H1 (cell line): ENCODE results near the gene DNAJC10. TPM values are rescaled to one million over a fixed set of nuclear protein-coding genes. Genes with fewer than 3 reads are reported as not detected.

ENCODE experiments used
- CTCF ChIA-PET: fragments of 300-600 bp; sonication (Branson Sonifier 250); formaldehyde crosslinking; loops from one replicate; lab custom pipeline; 2021; ENCODE audit not compliant: partially characterized antibody; lab: Charles Lee
- POLR2A ChIA-PET: fragments of 300-600 bp; sonication (Branson Sonifier 250); formaldehyde crosslinking; loops from one replicate; lab custom pipeline; 2021; ENCODE audit warnings: inconsistent platforms; ENCODE audit not compliant: partially characterized antibody; lab: Charles Lee
- DNase-seq, 2 experiments: peaks; one replicate each; pipeline versions ENCODE4 v3.0.0 to v3.0.0-alpha.2; 2010 to 2022; ENCODE audit warnings: low spot score in 2 of 2, low read depth in 1 of 2, mixed read lengths in 1 of 2
- FAIRE-seq: peaks from 2 replicates; lab custom pipeline; 2011; peaks lifted over from hg19 to GRCh38; lab: Jason Lieb, UNC
- H2AFZ ChIP-seq: 2 replicates; pipeline ENCODE4 v1.8.1; 2012; ENCODE audit warnings: low read length, inconsistent platforms
- H2AK5ac ChIP-seq: 2 replicates; pipeline ENCODE4 v1.6.1; 2013; ENCODE audit warnings: low read depth, low read length
- H2BK120ac ChIP-seq: replicated peaks from 2 replicates; pipeline ENCODE3; 2013; ENCODE audit warnings: low read depth, low read length, inconsistent platforms
- H2BK12ac ChIP-seq: 2 replicates; pipeline ENCODE4 v1.6.1; 2013; ENCODE audit warnings: low read depth, low read length
- H2BK15ac ChIP-seq: 2 replicates; pipeline ENCODE4 v1.6.1; 2013; ENCODE audit warnings: low read length
- H2BK20ac ChIP-seq: 2 replicates; pipeline ENCODE4 v1.6.1; 2013; ENCODE audit warnings: low read length
- H2BK5ac ChIP-seq: 2 replicates; pipeline ENCODE4 v1.6.1; 2013; ENCODE audit warnings: low read depth, low read length
- H3K14ac ChIP-seq: 2 replicates; pipeline ENCODE4 v1.6.1; 2013; ENCODE audit warnings: inconsistent platforms; ENCODE audit not compliant: insufficient read length
- H3K18ac ChIP-seq: 2 replicates; pipeline ENCODE4 v1.6.1; 2013; ENCODE audit warnings: low read length; ENCODE audit errors: extremely low read depth
- H3K23ac ChIP-seq: 2 replicates; pipeline ENCODE4 v1.6.1; 2013; ENCODE audit warnings: inconsistent platforms; ENCODE audit not compliant: insufficient read length
- H3K23me2 ChIP-seq: 2 replicates; pipeline ENCODE4 v1.6.1; 2013; ENCODE audit warnings: low read depth, low read length
- H3K27ac ChIP-seq: 2 replicates; pipeline ENCODE4 v1.6.1; 2011; ENCODE audit warnings: low read depth, low read length, inconsistent platforms
- H3K27me3 ChIP-seq, 4 experiments: replicated peaks in 1 of 4; 1 replicate in 1 of 4; 2 replicates in 3 of 4; pipeline versions ENCODE4 v1.6.1 to v1.8.1; 2011 to 2013; ENCODE audit warnings: low read length in 3 of 4, mild to moderate bottlenecking in 3 of 4, inconsistent platforms in 2 of 4, mixed read lengths in 2 of 4, moderate library complexity in 1 of 4; ENCODE audit not compliant: control insufficient read depth in 3 of 4, insufficient read depth in 3 of 4; ENCODE audit errors: extremely low read depth in 1 of 4
- H3K36me3 ChIP-seq, 4 experiments: 2 replicates each; pipeline versions ENCODE4 v1.6.1 to v1.8.1; 2011 to 2013; ENCODE audit warnings: mild to moderate bottlenecking in 4 of 4, low read length in 3 of 4, moderate library complexity in 2 of 4, control low read depth in 1 of 4, inconsistent platforms in 1 of 4; ENCODE audit not compliant: insufficient read depth in 4 of 4, control insufficient read depth in 2 of 4
- H3K4ac ChIP-seq: replicated peaks from 2 replicates; pipeline ENCODE3; 2013; ENCODE audit warnings: low read length, low read depth, mixed read lengths, inconsistent platforms; ENCODE audit not compliant: insufficient read length
- H3K4me1 ChIP-seq, 4 experiments: replicated peaks in 1 of 4; 1 replicate in 1 of 4; 2 replicates in 3 of 4; pipeline versions ENCODE4 v1.6.1 to v1.8.1; 2011 to 2013; ENCODE audit warnings: low read length in 3 of 4, inconsistent platforms in 2 of 4, mixed read lengths in 1 of 4; ENCODE audit not compliant: insufficient read depth in 4 of 4, control insufficient read depth in 3 of 4
- H3K4me2 ChIP-seq, 2 experiments: 2 replicates each; pipeline versions ENCODE4 v1.6.1 to v1.8.1; 2011 to 2013; ENCODE audit warnings: low read depth in 2 of 2, low read length in 2 of 2, control low read depth in 1 of 2, inconsistent platforms in 1 of 2, mild to moderate bottlenecking in 1 of 2; ENCODE audit not compliant: insufficient read depth in 1 of 2
- H3K4me3 ChIP-seq, 4 experiments: fragments of 200-600, 300-600 bp in 1 of 4; sonication (generic), shearing (Covaris generic), sonication (Bioruptor Twin) in 1 of 4; 2 replicates each; pipeline versions ENCODE4 v1.5.1 to v1.8.1; 2011 to 2016; ENCODE audit warnings: low read length in 4 of 4, low read depth in 3 of 4, control low read depth in 2 of 4, inconsistent platforms in 2 of 4, mild to moderate bottlenecking in 2 of 4, mixed read lengths in 1 of 4, moderate library complexity in 1 of 4; ENCODE audit not compliant: insufficient read depth in 2 of 4; ENCODE audit errors: extremely low read depth in 1 of 4
- H3K56ac ChIP-seq: replicated peaks from 2 replicates; pipeline ENCODE3; 2013; ENCODE audit warnings: low read depth, mild to moderate bottlenecking, mixed read lengths, low read length, inconsistent platforms; ENCODE audit not compliant: insufficient read length
- H3K79me1 ChIP-seq: 2 replicates; pipeline ENCODE4 v1.6.1; 2013; ENCODE audit warnings: low read depth, low read length, control low read depth
- H3K79me2 ChIP-seq, 2 experiments: 2 replicates each; pipeline versions ENCODE4 v1.6.1 to v1.8.1; 2012 to 2013; ENCODE audit warnings: low read length in 2 of 2, mild to moderate bottlenecking in 2 of 2, inconsistent platforms in 1 of 2; ENCODE audit not compliant: insufficient read depth in 2 of 2, control insufficient read depth in 1 of 2
- H3K9ac ChIP-seq, 4 experiments: replicated peaks in 1 of 4; 1 replicate in 1 of 4; 2 replicates in 3 of 4; pipeline versions ENCODE4 v1.6.1 to v1.8.1; 2011 to 2013; ENCODE audit warnings: low read depth in 3 of 4, low read length in 3 of 4, control low read depth in 2 of 4, mild to moderate bottlenecking in 2 of 4, moderate library complexity in 2 of 4, inconsistent platforms in 1 of 4; ENCODE audit errors: extremely low read depth in 1 of 4
- H3K9me3 ChIP-seq, 2 experiments: 2 replicates each; pipeline versions ENCODE4 v1.6.1 to v1.8.1; 2012 to 2013; ENCODE audit warnings: mild to moderate bottlenecking in 2 of 2, moderate library complexity in 2 of 2, control low read depth in 1 of 2, inconsistent platforms in 1 of 2, low read depth in 1 of 2, low read length in 1 of 2, mixed read lengths in 1 of 2; ENCODE audit not compliant: insufficient read depth in 2 of 2
- H4K20me1 ChIP-seq, 2 experiments: replicated peaks in 1 of 2; 2 replicates each; pipeline versions ENCODE3 to v1.8.1; 2011 to 2013; ENCODE audit warnings: inconsistent platforms in 2 of 2, low read length in 2 of 2, mild to moderate bottlenecking in 1 of 2; ENCODE audit not compliant: insufficient read depth in 2 of 2, control insufficient read depth in 1 of 2
- H4K5ac ChIP-seq: 2 replicates; pipeline ENCODE4 v1.6.1; 2013; ENCODE audit warnings: low read length, low read depth, mixed read lengths, inconsistent platforms; ENCODE audit not compliant: insufficient read length
- H4K8ac ChIP-seq: 2 replicates; pipeline ENCODE4 v1.8.0; 2013; ENCODE audit warnings: mild to moderate bottlenecking, moderate library complexity, low read length, inconsistent platforms; ENCODE audit not compliant: insufficient read depth; ENCODE audit errors: extremely low read depth
- H4K91ac ChIP-seq: replicated peaks from 2 replicates; pipeline ENCODE3; 2013; ENCODE audit warnings: low read length, mixed read lengths, inconsistent platforms; ENCODE audit not compliant: insufficient read length
- ASH2L ChIP-seq: fragments of 200-600, 300-600 bp; sonication (generic); IDR thresholded peaks from one replicate; pipeline ENCODE4 v1.7.1; 2017; ENCODE audit warnings: low read length
- ATF2 ChIP-seq: IDR thresholded peaks from 2 replicates; pipeline ENCODE4 v1.6.1; 2012; ENCODE audit warnings: low read length, inconsistent platforms
- ATF3 ChIP-seq: IDR thresholded peaks from 2 replicates; pipeline ENCODE4 v1.6.1; 2011; ENCODE audit warnings: low read depth, mild to moderate bottlenecking, low read length; ENCODE audit not compliant: insufficient read depth
- BCL11A ChIP-seq, 2 experiments: IDR thresholded peaks; one replicate each; pipeline ENCODE4 v1.6.1; 2011; ENCODE audit warnings: low read depth in 2 of 2, low read length in 2 of 2, mild to moderate bottlenecking in 2 of 2
- CBX8 ChIP-seq: fragments of 300-800, 300-1000 bp; sonication (generic); IDR thresholded peaks from 2 replicates; pipeline ENCODE4 v1.7.1; 2016; ENCODE audit warnings: low read depth, low read length, borderline replicate concordance
- EGR1 ChIP-seq: IDR thresholded peaks from 2 replicates; pipeline ENCODE4 v1.6.1; 2011; ENCODE audit warnings: low read depth, low read length, borderline replicate concordance
- GABPA ChIP-seq: IDR thresholded peaks from 2 replicates; pipeline ENCODE4 v1.6.1; 2011; ENCODE audit warnings: mild to moderate bottlenecking, low read length, moderate library complexity, borderline replicate concordance; ENCODE audit not compliant: insufficient read depth
- HDAC6 ChIP-seq: IDR thresholded peaks from one replicate; pipeline ENCODE4 v1.7.1; 2012; ENCODE audit warnings: low read depth, mild to moderate bottlenecking, inconsistent platforms, low read length, moderate library complexity
- POLR2AphosphoS5 ChIP-seq: IDR thresholded peaks from 2 replicates; pipeline ENCODE4 v1.6.1; 2011; ENCODE audit warnings: low read depth, low read length
- RBBP5 ChIP-seq: IDR thresholded peaks from 2 replicates; pipeline ENCODE4 v1.7.1; 2012; ENCODE audit warnings: low read depth, mild to moderate bottlenecking, inconsistent platforms, low read length, moderate library complexity, borderline replicate concordance
- TAF7 ChIP-seq: optimal IDR thresholded peaks from 2 replicates; pipeline ENCODE3; 2011; ENCODE audit warnings: low read depth, mild to moderate bottlenecking, inconsistent platforms, low read length, moderate library complexity, borderline replicate concordance
- TCF12 ChIP-seq: IDR thresholded peaks from 2 replicates; pipeline ENCODE4 v1.6.1; 2011; ENCODE audit warnings: low read depth, mild to moderate bottlenecking, low read length
- WGBS, 2 experiments: shearing (Covaris generic) in 1 of 2; methylation state at CpG; one replicate each; pipeline versions ENCODE4 v1.1.6 to v1.1.7; 2013 to 2015; ENCODE audit warnings: low lambda C conversion rate in 2 of 2, mixed read lengths in 2 of 2, inconsistent platforms in 1 of 2, low coverage in 1 of 2, missing lambda C conversion rate in 1 of 2; ENCODE audit not compliant: insufficient replicate concordance in 2 of 2, insufficient coverage in 1 of 2, insufficient read length in 1 of 2; ENCODE audit errors: extremely low coverage in 1 of 2, missing lambda C conversion rate in 1 of 2; 5-methylcytosine and 5-hydroxymethylcytosine counted together
- polyA plus RNA-seq, 7 experiments: library from polyadenylated mRNA; depleted of rRNA in 3 of 7; stranded (reverse) in 5 of 7; unstranded in 2 of 7; fragments of >200 nt in 5 of 7; fragments of 200-250 nt in 2 of 7; gene quantifications; 1 replicate in 5 of 7; 2 replicates in 1 of 7; 4 replicates in 1 of 7; pipeline versions ENCODE4 v1.2.1 to v1.2.3, GENCODE V29; 2011 to 2013; ENCODE audit warnings: missing spikeins in 2 of 7, mixed read lengths in 2 of 7
- total RNA-seq: library from RNA; stranded (reverse); fragmentation: NEBNext Ultra II Directional; extraction: Animal tissue kit (Norgen Biotek cat#: 25700); gene quantifications from 2 replicates; pipeline ENCODE4 v1.2.1, GENCODE V29; 2021

Gene DNAJC10
- total and polyA plus RNA-seq, 2 of the 8 experiments (the other 6 are each of a cell fraction or from before 2014, with no cell fraction given), result 23.2 to 121 TPM

GRCh38 chr2:182728014-182728413, 12.0 kb downstream of the DNAJC10 start:
- Histone ChIP-seq H4K20me1 (no peaks in the 10 kb centered on the region), H3K79me2 (no peaks in the 10 kb centered on the region), H3K18ac (no peak overlapping the region), H2BK15ac (no peak overlapping the region), H2AK5ac (no peak overlapping the region), H3K4me3 (no peak overlapping the region), H3K56ac (no peak overlapping the region), H3K4ac (no peak overlapping the region), H4K5ac (no peak overlapping the region), H4K8ac (no peak overlapping the region), H3K14ac (no peak overlapping the region), H2BK120ac (no peak overlapping the region), H4K91ac (no peak overlapping the region), H3K36me3 (peaks cover 0 to 74% (median 12%) of the 10 kb centered on the region in 4 experiments; a peak in 6 of 8 replicates), H2AFZ (no peak overlapping the region), H3K9me3 (no peaks in the 10 kb centered on the region), H3K23me2 (no peaks in the 10 kb centered on the region; the same call in 1 of the 2 replicates), H3K27ac (no peak overlapping the region), H2BK5ac (no peak overlapping the region), H3K27me3 (no peaks in the 10 kb centered on the region), H2BK20ac (no peak overlapping the region), H3K79me1 (no peaks in the 10 kb centered on the region), H3K23ac (no peak overlapping the region), H3K9ac (no peak overlapping the region), H2BK12ac (no peak overlapping the region), H3K4me2 (no peak overlapping the region), H3K4me1 (no peaks in the 10 kb centered on the region)
- WGBS, 2 experiments, result 97% methylated on average over 4 of the region's 4 CpGs; no CpG with 5 or more reads in 1 of the 2 experiments
- no peak for DNase-seq
- CTCF ChIA-PET, result no interaction called here
- POLR2A ChIA-PET, result no interaction called here
- no peak for FAIRE-seq
- TF ChIP-seq GABPA (no peak), TCF12 (no peak), RBBP5 (no peak), CBX8 (no peak), BCL11A (IDR thresholded peaks at IDR 0.05; ENCODE audit: low read depth in 2 of 2, low read length in 2 of 2) (no peak), POLR2AphosphoS5 (no peak), HDAC6 (no peak), TAF7 (no peak), ATF3 (no peak), EGR1 (no peak), ATF2 (no peak), ASH2L (no peak)
